IPS DF 4.7 (cell line): ENCODE data around the gene SMCO3.
A peak's percentile ranks its signal among the peaks of the same experiment; 100 is the strongest.

ENCODE experiments used
- DNase-seq: peaks from one replicate; pipeline ENCODE4 v3.0.0-alpha.2; 2013; ENCODE audit warnings: low spot score; ENCODE audit errors: extremely low read depth

SMCO3 gene

DNA sequence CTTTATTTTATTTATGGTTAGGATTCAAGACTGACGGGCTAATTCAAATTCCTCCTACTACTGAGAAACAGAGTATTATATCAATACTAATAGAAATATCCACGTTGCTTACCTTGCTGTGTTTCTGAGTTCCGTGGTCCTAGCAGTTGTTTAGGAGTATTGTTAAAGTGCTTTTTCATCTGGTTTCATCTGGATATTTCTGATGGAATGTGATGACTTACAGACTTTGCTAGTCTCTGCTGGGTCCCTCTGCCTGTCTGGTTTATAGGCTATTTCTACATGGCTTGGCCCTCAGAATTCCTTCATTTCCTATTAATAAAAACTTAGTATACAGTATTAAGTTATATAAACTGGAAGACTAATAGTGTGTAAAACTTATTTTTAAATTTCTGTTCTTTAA, at the start of gene SMCO3:
Gene SMCO3 (minus strand): TSS at position 169 of the 400 bp plus-strand sequence. CDS start 7,502 bp downstream, outside the sequence.
- no peak for DNase-seq

DNA sequence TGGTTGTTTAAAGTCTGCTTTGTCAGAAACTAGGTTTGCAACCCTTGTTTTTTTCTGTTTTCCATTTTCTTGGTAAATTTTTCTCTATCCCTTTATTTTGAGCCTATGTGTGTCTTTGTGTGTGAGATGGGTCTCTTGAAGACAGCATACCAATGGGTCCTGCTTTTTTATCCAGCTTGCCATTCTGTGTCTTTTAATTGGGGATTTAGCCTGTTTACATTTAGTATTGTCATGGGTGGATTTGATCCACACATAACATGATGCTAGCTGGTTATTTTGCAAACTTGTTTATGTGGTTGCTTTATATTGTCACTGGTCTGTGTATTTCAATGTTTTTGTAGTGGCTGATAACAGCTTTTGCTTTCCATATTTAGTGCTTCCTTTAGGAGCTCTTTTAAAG, 46.5 kb upstream of the SMCO3 start:
- DNase-seq: no peak

DNA sequence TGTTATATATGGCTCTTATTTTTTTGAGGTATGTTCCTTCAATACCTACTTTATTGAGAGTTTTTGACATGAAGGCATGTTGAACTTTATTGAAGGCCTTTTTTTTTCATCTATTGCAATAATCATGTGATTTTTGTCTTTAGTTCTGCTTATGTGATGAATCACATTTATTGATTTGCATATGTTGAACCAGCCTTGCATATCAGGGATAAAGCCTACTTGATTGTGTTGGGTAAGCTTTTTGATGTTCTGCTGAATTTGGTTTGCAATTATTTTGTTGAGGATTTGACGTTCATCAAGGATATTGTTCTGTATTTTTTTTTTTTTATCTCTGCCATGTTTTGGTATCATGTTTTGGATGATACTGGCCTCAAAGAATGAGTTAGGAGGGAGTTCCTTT, 44.5 kb upstream of the SMCO3 start:
- no peak for DNase-seq

DNA sequence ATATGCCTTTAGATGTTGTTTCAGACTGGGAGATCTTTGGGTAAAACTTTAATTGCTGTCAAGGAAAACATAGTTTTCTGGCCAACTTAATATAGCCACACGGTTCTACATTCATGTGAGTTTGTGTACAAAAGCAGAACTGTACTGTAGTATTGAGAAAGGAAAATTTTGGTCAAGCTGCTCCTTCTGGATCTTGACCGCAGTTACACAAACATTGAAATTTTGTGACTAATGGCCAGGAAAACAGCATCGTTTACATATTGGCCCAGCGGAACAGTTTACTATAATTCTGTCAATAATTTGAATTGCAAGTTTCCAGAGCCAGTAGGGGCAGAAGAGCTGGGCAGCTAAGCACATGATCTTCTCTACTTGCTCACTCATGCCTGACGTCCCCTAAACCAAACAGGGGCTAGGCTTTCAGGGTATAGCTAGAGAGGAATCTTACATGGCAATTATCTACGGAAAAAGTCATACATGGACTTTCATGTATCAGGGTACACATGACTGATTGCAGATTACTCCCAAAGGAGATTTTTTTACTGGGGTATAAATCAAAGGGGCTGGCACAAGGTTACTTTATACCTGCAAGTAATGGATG, 40.7 kb upstream of the SMCO3 start:
- DNase-seq: no peak

- no peak for DNase-seq
These were observed 40.0 kb upstream of the SMCO3 start for GRCh38 chr12:14853961-14854360.

- DNase-seq: no peak
These were observed 38.9 kb upstream of the SMCO3 start for GRCh38 chr12:14852880-14853279.

DNA sequence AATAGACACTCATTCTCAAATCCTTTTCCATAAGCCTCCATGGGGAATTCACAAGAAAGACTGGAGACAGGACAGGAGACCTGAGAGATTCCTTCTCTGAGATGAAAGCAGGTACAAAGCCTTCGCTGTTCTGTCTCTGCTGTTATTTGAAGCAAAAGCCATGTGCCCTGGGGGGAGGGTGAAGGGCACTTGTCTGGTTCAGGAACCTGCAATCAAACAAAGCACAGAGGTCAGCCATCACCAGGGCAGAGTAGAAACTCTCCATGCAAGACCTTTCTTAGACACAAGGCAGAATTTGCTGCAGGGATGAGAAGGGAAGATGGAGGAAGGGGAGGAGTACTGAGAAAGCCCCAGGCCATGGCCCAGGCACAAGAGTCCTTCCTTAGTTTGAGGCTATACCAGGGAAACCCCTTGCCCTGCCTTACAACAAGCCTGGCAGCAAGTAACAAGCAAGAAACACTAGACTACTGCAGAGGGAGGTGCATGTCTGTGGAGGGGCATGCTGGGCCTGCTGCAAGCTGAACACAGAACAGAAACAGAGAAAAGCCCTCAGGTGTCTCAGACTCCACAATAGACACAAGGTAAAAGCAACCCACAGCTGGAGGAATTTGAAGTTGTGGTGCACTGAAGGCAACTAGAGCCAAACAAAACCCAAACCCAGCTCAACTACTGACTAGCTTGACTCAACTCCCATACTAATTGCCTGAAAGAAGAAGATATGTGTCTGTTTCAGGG, 37.1 kb upstream of the SMCO3 start:
- DNase-seq: no peak

DNA sequence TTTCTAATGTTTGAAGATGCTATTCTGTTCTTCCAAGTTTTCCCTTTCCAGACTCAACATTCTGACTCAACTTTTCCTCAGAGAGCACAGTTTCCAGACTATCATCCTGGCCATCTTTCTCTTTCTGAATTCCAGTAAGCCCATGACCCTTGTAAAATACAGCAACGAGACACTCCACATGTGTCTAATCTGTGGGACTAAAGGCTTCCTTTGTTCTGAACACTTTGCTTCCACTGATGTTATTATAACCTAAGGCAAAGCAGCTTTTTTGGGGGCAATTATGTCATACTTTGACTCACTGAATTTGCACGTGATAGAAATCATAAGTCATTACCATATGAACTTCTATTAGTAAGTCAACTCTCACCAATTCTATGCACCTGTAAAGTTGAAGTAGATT, 35.7 kb upstream of the SMCO3 start:
- DNase-seq: no peak

DNA sequence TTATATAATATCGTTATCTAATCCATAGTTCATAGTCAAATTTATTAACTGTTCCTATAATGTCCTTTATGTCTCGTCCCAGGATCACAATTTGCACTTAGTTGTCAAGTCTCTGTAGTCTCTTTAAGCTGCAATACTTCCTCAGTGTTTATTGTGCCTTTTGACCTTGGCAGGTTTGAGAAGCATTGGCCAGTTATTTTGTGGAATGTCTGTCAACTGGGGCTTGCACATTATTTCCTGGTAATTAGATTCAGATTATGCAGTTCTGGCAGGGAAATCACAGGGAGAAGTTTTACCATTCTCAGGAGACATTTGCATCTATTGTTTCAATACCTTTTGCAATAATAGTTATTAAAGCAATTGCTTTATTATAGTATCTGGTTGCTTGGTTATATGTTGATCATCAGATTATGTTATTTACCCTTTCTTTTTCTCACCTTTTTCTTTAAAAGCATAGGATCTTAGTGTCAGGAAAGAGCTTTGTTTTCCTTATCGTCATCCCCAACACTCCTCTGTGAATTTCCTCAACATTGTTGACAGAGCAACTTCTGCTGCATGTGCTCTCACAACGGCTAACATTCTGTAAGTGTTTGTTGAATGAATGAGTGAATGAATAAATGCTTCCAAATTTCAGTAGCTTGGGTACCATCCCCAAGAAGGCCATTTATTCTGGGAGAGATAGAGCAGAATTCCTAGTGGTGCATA, 33.0 kb upstream of the SMCO3 start:
- no peak for DNase-seq

- no peak for DNase-seq
These were observed 32.1 kb upstream of the SMCO3 start for GRCh38 chr12:14846042-14846587.

DNA sequence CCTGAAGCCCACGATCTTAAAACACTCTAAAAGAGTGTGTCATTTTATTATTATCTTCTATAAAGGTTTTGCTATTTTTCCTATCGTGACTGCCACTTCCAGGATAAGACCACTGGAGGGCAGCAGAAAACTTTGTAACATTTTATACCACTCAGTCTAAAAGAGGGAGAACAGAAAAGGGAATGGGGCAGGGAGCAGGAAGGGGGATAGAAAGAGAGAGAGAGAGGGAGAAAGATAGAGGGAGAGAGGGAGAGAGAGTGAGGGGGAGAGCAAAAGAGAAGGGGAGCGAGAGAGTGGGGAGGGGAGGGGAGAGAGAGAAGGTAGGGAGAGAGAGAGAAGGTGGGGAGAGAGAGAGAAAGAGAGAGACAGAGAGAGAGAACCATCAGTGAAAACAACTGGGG, 31.4 kb upstream of the SMCO3 start:
- peak; percentile 19 for DNase-seq

- no peak for DNase-seq
These were observed 30.4 kb upstream of the SMCO3 start for GRCh38 chr12:14844401-14844800.

- DNase-seq: no peak
These were observed 29.5 kb upstream of the SMCO3 start, which contains the start of gene ART4 for GRCh38 chr12:14843425-14843887. Gene ART4, minus strand, starts transcription at chr12:14843526. Its CDS starts 413 bp downstream, at chr12:14843113.

DNA sequence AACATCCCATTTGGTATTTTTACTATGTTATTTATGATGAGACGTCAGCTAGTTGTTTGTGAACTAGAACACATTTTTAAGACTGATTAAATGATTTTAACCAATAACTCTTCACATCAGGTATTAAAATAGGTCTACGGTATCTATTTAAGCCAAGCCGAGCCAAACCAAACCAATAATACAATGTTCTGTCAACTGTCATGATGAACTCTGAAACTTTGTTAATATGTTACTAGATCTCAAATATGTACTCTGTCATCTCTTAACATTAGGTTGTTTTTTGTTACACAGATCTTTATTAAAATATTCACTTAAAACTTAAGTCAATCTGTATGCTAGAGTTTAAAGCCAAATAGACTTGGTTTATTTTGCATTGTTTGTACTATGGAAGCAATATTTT, 28.3 kb upstream of the SMCO3 start:
- DNase-seq: no peak

- no peak for DNase-seq
These were observed 27.8 kb upstream of the SMCO3 start for GRCh38 chr12:14841761-14842160.

DNA sequence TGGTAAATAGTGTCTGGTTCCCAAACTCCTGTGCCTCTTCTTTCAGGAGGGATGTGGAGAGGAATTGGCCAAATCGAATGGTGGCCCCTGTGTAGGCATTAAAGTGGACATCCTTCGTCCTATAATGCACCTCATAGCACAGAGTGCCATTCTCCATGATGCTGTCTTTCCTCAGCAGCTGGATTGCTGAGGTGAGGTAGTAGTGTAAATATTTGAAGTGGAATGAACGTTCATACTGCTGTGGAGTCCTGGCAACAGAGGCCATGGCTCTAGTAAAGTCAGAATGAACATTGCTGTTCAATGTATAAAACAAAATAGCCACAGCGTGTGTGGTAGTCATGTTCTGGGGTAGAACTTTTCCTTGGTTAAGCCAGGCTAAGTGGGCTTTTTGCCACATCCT, 26.6 kb upstream of the SMCO3 start:
- no peak for DNase-seq

GRCh38 chr12:14839262-14839661, 25.3 kb upstream of the SMCO3 start:
- DNase-seq: no peak

- DNase-seq: no peak
These were observed 22.6 kb upstream of the SMCO3 start for GRCh38 chr12:14836336-14837210.

DNA sequence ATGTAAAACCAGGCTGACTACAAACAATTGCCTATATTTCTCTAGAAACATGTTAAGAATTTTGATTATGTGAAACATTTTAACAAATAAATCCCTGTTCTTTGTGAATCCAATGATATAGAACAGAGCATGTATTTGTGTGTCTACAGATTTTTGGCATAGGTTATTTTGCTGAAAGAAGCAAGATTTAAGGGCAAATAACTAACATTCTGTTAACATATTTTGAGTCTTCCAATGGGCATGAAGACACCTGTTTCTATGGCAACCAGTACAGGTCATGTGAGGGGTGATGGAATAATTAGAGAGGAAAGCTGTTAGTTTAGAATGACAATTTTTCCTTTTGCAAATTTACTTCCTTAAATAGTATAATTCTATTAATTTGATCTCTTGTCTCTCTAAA, 20.5 kb upstream of the SMCO3 start:
- no peak for DNase-seq

DNA sequence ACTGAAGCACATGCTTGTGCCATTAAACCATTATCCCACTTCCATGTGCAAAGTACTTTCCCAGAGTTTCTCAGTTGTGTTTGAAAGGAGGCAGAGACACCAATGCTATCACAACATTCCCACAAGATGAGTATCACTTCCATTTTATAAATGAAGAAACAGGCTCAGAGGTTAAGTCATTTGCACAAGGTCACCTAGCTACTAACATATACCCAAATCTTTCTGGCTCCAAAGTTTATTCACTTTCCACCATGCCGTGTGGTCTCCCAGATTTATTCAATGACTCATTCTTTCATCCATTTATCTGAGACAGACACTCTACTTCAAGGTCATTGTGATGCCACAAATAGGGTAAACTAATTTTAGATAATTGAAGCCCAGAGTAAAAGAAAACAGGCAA, 20.0 kb upstream of the SMCO3 start:
- no peak for DNase-seq

DNA sequence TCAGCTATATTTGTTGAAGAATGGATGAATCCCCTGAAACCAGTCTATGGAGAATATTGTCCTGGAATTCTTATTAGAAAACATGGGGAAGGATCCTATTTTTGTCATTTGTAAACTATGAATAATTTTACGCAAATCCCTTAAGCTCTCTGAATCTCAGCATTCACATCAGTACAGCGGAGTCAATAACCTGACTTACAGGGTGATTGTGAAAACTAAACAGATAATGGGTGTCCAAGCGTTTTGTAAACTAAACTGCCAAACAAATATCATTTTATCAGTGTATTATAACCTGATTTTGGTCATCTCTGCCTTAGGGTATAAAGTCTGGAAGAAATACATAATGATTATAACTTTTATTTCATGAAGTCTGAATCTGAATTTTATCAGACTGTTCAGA, 19.4 kb upstream of the SMCO3 start:
- no peak for DNase-seq
